Loucy (cell line): Measurements from ENCODE around the gene BBC3.

ENCODE experiments used
- EZH2phosphoT487 ChIP-seq: fragments of 200-600 bp; IDR thresholded peaks from 2 replicates; pipeline ENCODE4 v1.6.1; 2018; ENCODE audit warnings: antibody characterized with exemption, mild to moderate bottlenecking, moderate library complexity, borderline replicate concordance
- TF ChIP-seq, protein P1 (sequence below): fragments of 200-600 bp; sonication (generic); conservative IDR thresholded peaks from 2 replicates; pipeline ENCODE4 v1.5.1; 2014; ENCODE audit warnings: mild to moderate bottlenecking, antibody characterized with exemption, low read length

GRCh38 chr19:47257411-47258169, 26.6 kb upstream of the BBC3 start:
- TF ChIP-seq, protein P1, sequence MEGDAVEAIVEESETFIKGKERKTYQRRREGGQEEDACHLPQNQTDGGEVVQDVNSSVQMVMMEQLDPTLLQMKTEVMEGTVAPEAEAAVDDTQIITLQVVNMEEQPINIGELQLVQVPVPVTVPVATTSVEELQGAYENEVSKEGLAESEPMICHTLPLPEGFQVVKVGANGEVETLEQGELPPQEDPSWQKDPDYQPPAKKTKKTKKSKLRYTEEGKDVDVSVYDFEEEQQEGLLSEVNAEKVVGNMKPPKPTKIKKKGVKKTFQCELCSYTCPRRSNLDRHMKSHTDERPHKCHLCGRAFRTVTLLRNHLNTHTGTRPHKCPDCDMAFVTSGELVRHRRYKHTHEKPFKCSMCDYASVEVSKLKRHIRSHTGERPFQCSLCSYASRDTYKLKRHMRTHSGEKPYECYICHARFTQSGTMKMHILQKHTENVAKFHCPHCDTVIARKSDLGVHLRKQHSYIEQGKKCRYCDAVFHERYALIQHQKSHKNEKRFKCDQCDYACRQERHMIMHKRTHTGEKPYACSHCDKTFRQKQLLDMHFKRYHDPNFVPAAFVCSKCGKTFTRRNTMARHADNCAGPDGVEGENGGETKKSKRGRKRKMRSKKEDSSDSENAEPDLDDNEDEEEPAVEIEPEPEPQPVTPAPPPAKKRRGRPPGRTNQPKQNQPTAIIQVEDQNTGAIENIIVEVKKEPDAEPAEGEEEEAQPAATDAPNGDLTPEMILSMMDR: no peak
- TF ChIP-seq EZH2phosphoT487: no peak
